ENCODE data around the gene EBF3.

DNA sequence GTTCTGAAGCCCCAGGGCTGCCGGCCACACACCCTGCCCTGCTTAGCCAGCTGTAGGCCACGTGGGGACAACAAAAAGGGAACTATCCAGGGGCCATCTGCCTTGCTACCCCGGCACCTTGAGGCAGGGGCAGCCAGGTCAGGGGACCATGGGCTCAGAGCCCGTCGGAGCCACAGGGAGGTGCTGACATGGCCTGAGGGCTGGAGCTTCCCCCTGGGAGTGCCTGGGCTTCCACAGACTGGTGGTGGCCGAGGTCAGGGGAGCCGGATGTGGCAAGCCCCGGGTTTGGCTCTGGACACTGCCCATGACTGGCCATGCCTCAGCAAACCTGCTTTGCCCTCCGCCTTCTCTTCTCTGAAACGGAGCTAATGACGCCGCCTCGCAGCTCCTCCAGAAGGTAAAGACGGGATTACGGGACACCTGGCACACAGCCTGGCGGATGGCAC lies 178.5 kb downstream of the EBF3 start:
- TF ChIP-seq CTCF (IDR thresholded peaks at IDR 0.05) (no peak), SIN3A (IDR thresholded peaks at IDR 0.05; ENCODE audit: borderline replicate concordance, insufficient read depth, low read depth, low read length) (no peak), POLR2AphosphoS5 (IDR thresholded peaks at IDR 0.05; ENCODE audit: low read depth, low read length) (no peak), REST (IDR thresholded peaks at IDR 0.05; ENCODE audit: insufficient read depth in 1 of 2, low read depth in 2 of 2, low read length in 1 of 2) (no peak), TCF7L2 (IDR thresholded peaks at IDR 0.05; ENCODE audit: low read depth, low read length) (no peak)
